Mammary epithelial cell (primary cell): ENCODE measurements around the gene FARS2.

Experiments used
- CTCF ChIP-seq, 2 donors: IDR thresholded peaks in 1 of 2; conservative IDR thresholded peaks in 1 of 2; 2 replicates each; pipeline ENCODE4 v1.5.1; 2011 to 2012; ENCODE audit warnings: inconsistent platforms in 2 of 2, low read length in 2 of 2, mild to moderate bottlenecking in 2 of 2, control low read depth in 1 of 2, low read depth in 1 of 2; ENCODE audit not compliant: insufficient read depth in 1 of 2; ENCODE audit errors: extremely low read depth in 1 of 2
- EZH2 ChIP-seq: IDR thresholded peaks from 2 replicates; pipeline ENCODE4 v1.6.1; 2012; ENCODE audit warnings: low read length, inconsistent platforms, borderline replicate concordance

GRCh38 chr6:5771759-5772390, 510.6 kb downstream of the FARS2 start:
- TF ChIP-seq CTCF (conservative IDR thresholded peaks at IDR 0.05 in 1 of 2, IDR thresholded peaks at IDR 0.05 in 1 of 2; ENCODE audit: extremely low read depth in 1 of 2, insufficient read depth in 1 of 2, low read depth in 1 of 2, low read length in 2 of 2) (no peak), EZH2 (no peak)
